Activated naive CD4-positive, alpha-beta T cell treated with anti-CD3 and anti-CD28 coated beads for 36 hours (primary cell): ENCODE measurements around the gene GNG7. TPM values are rescaled to one million over a fixed set of nuclear protein-coding genes. Genes with fewer than 3 reads are reported as not detected.
"Not testable (repeated sequence)": the region's sequence is repeated elsewhere in the genome, so short reads cannot be mapped to it uniquely, and the experiment has no call there.

Experiments used
- CTCF ChIA-PET: fragments of 350-600 bp; sonication (Branson Sonifier 250); formaldehyde crosslinking; loops from one replicate; lab custom pipeline; 2021; ENCODE audit warnings: antibody characterized with exemption; lab: Charles Lee
- DNase-seq: peaks from one replicate; pipeline ENCODE4 v3.0.0-alpha.2; 2020
- H3K27ac Mint-ChIP-seq: one replicate; pipeline ENCODE4 v1.8.0; 2021; ENCODE audit warnings: mild to moderate bottlenecking, mixed read lengths
- H3K27me3 Mint-ChIP-seq: one replicate; pipeline ENCODE4 v1.8.0; 2021; ENCODE audit warnings: low read depth, mixed read lengths
- H3K36me3 Mint-ChIP-seq: one replicate; pipeline ENCODE4 v1.8.0; 2021; ENCODE audit warnings: low read depth, mixed read lengths
- H3K4me1 Mint-ChIP-seq: one replicate; pipeline ENCODE4 v1.8.0; 2021; ENCODE audit warnings: low read depth, mixed read lengths
- H3K4me3 Mint-ChIP-seq: one replicate; pipeline ENCODE4 v1.8.0; 2021; ENCODE audit warnings: mild to moderate bottlenecking, moderate library complexity, mixed read lengths
- H3K9me3 Mint-ChIP-seq: one replicate; pipeline ENCODE4 v1.8.0; 2021; ENCODE audit warnings: mixed read lengths
- intact Hi-C: fragments of 100-400 bp; cut with micrococcal nuclease; formaldehyde crosslinking; loops from one replicate; pipeline ENCODE4 v1.15.1; 2023
- total RNA-seq, 2 experiments: library from RNA; stranded (reverse); gene quantifications; one replicate each; pipeline ENCODE4 v1.2.3, GENCODE V29; 2021

The GNG7 gene
- total RNA-seq, 2 experiments from 2014 or later, result 0.74 to 1.1 TPM

DNA sequence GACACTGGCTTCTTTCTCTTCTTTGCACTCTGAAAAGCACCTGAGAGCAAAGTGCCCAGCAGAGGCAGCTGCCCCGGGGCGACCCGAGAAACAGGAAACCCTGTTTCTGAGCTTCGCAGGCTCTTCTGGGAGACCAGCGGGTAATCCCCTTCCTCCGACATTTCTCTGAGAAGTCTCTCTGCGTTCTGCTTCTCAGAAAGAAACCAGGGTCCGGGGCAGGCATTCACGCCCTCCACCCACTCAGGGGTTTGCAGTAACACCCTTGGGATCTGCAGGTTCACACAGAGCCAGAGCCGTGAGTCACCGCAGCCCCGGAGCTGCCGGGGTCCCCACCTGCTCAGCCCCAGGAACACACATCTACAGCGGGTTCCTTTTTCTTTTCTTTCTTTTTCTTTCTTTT lies 140.6 kb downstream of the GNG7 start:
- Mint-ChIP-seq H3K36me3 (no peaks in the 10 kb centered on the region), H3K27ac (peak overlapping the region; percentile 91), H3K4me1 (peaks cover 26% of the 10 kb centered on the region), H3K27me3 (no peaks in the 10 kb centered on the region), H3K9me3 (no peaks in the 10 kb centered on the region), H3K4me3 (peak overlapping the region; percentile 74)
- intact Hi-C loops, result loop anchor here (1.0 to 5.0 kb wide), 4 partner anchors 9 to 86 kb away; partner anchors contain the start of gene GADD45B
- DNase-seq, result peak; percentile 89
- CTCF ChIA-PET, result interaction anchor here (0.6 to 1.8 kb wide), 6 partner anchors 9 to 86 kb away, joined by 3 to 5 read pairs (median 4); partner anchors contain the start of gene GADD45B

DNA sequence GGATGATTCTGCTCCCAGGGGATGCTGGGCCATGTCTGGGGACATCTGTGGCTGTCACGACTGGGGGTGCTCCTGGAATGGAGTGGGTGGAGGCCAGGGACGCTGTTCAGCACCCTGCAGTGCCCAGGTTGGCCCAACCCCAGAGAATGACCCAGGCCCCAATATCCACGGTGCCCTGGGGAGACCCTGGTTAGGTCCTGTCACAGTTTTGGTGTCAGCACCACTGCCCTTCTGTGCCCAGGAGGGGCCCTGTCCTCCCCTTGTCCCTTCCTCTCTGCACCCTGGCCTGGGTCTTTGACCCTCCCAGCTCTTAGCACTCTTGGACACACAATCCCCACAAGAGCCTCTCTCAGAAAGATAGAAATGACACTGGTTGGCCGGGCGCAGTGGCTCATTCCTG lies 141.3 kb downstream of the GNG7 start:
- CTCF ChIA-PET, result interaction anchor here (1.0 to 1.8 kb wide), 5 partner anchors 9 to 50 kb away, joined by 3 to 5 read pairs (median 4); no protein-coding TSS in a partner anchor
- intact Hi-C loops, result loop anchor here (5.0 kb wide), 1 partner anchor 51 kb away; no protein-coding TSS in a partner anchor
- H3K27me3 Mint-ChIP-seq, result no peaks in the 10 kb centered on the region
- H3K36me3 Mint-ChIP-seq, result no peaks in the 10 kb centered on the region
- peak overlapping the region; percentile 74 for H3K4me3 Mint-ChIP-seq
- peaks cover 25% of the 10 kb centered on the region for H3K4me1 Mint-ChIP-seq
- no peak for DNase-seq
- H3K9me3 Mint-ChIP-seq, result no peaks in the 10 kb centered on the region
- H3K27ac Mint-ChIP-seq, result peak overlapping the region; percentile 91

GRCh38 chr19:2560369-2560768 lies 142.1 kb downstream of the GNG7 start:
- DNase-seq, result no peak
- Mint-ChIP-seq H3K4me3 (no peak overlapping the region), H3K27ac (no peak overlapping the region), H3K27me3 (no peaks in the 10 kb centered on the region), H3K4me1 (peaks cover 25% of the 10 kb centered on the region), H3K36me3 (no peaks in the 10 kb centered on the region), H3K9me3 (no peaks in the 10 kb centered on the region)
- intact Hi-C loops, result loop anchor here (5.0 kb wide), 1 partner anchor 52 kb away; no protein-coding TSS in a partner anchor
- CTCF ChIA-PET, result interaction anchor here (1.0 kb wide), 1 partner anchor 51 kb away, joined by 4 read pairs; no protein-coding TSS in a partner anchor

DNA sequence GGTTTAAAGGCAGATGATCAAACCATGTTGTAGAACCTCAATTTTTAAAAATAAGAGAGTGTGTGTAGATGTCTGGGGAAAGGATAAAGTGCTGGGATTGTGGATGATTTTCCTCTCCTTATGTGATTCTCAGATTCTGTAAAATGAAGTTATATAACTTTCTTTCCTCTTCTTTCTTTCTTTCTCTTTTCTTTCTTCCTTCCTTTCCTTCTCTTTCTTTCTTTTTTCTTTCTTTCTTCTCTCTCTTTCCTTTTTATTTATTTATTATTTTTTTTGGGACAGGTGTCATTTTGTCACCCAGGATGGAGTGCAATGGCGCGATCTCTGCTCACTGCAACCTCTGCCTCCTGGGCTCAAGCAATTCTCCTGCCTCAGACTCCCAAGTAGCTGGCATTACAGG lies 144.0 kb downstream of the GNG7 start:
- intact Hi-C loops, result no loop called here
- Mint-ChIP-seq H3K27ac (no peak overlapping the region), H3K36me3 (no peaks in the 10 kb centered on the region), H3K4me1 (peaks cover 28% of the 10 kb centered on the region), H3K9me3 (no peaks in the 10 kb centered on the region), H3K4me3 (no peak overlapping the region), H3K27me3 (no peaks in the 10 kb centered on the region)
- CTCF ChIA-PET, result interaction anchor here (0.9 kb wide), 1 partner anchor 82 kb away, joined by 3 read pairs; no protein-coding TSS in a partner anchor
- no peak for DNase-seq

DNA sequence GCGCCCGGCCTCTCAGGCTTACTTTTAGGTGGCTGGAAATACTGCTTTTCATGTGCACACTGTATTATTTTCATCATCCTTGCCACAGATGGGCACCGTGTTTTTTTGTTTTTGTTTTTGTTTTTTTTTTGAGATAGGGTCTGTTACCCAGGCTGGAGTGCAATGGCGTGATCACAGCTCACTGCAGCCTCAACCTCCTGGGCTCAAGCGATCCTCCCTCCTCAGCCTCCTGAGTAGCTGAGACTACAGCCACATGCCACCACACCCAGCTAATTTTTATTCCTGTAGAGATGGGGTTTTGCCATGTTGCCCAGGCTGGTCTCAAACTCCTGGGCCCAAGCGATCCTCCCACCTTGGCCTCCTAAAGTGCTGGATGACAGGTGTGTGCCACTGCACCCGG lies 144.4 kb downstream of the GNG7 start:
- H3K36me3 Mint-ChIP-seq, H3K9me3 Mint-ChIP-seq, H3K27ac Mint-ChIP-seq, DNase-seq, H3K27me3 Mint-ChIP-seq, H3K4me3 Mint-ChIP-seq, intact Hi-C loops: not testable (repeated sequence)
- H3K4me1 Mint-ChIP-seq, result peaks cover 27% of the 10 kb centered on the region
- CTCF ChIA-PET, result interaction anchor here (0.9 kb wide), 1 partner anchor 82 kb away, joined by 3 read pairs; no protein-coding TSS in a partner anchor

GRCh38 chr19:2557093-2557440 lies 145.4 kb downstream of the GNG7 start:
- H3K36me3 Mint-ChIP-seq, result no peaks in the 10 kb centered on the region
- CTCF ChIA-PET, result no interaction called here
- H3K4me1 Mint-ChIP-seq, result peaks cover 27% of the 10 kb centered on the region
- no peaks in the 10 kb centered on the region for H3K9me3 Mint-ChIP-seq
- no peak overlapping the region for H3K27ac Mint-ChIP-seq
- DNase-seq, result no peak
- no peak overlapping the region for H3K4me3 Mint-ChIP-seq
- intact Hi-C loops, result no loop called here
- no peaks in the 10 kb centered on the region for H3K27me3 Mint-ChIP-seq

GRCh38 chr19:2556221-2557092 lies 146.0 kb downstream of the GNG7 start:
- intact Hi-C loops, result no loop called here
- Mint-ChIP-seq H3K4me3 (no peak overlapping the region), H3K27me3 (no peaks in the 10 kb centered on the region), H3K4me1 (peaks cover 24% of the 10 kb centered on the region), H3K36me3 (no peaks in the 10 kb centered on the region), H3K27ac (no peak overlapping the region), H3K9me3 (no peaks in the 10 kb centered on the region)
- no peak for DNase-seq
- CTCF ChIA-PET, result interaction anchor here (0.8 kb wide), 1 partner anchor 66 kb away, joined by 4 read pairs; no protein-coding TSS in a partner anchor

DNA sequence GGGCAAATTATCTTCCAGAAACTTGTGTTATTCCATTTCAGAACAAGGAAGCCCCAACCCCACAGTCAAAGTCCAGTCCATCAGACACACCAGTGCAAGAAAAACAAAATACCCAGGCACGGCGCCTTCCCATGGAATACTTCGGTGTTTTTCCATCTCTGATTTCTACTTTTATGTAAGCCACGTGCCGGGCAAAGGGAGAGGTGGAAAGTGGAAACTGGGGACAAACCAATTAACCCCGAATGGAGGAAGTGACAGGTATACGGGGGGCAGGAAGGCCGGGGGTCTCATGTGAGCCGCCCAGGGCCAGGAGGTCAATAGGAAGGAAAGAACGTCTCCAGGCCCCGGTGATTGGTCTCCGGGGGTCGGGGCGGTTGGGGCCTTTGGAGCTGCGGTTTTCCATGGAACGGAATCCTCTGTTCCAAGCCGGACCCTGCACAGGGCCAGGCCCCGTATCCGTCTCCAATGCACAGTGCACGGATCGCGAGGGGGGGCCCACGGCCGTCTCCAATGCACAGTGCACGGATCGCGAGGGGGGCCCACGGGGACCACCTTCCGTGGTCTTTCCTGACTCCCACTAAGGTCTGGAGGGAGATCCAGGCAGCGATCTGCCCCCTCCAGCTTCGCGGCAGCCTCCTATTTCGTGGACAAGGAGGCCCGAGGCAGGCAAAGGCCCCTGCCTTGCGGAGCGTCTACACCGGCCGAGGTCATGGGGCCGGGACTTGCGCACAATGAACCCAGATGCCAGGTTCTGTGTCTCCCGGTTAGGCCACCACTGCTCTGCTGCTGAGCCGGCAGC lies 146.9 kb downstream of the GNG7 start:
- no peak for DNase-seq
- Mint-ChIP-seq H3K27me3 (no peaks in the 10 kb centered on the region), H3K36me3 (no peaks in the 10 kb centered on the region), H3K4me1 (peaks cover 17% of the 10 kb centered on the region), H3K9me3 (no peaks in the 10 kb centered on the region), H3K27ac (no peak overlapping the region), H3K4me3 (no peak overlapping the region)
- intact Hi-C loops, result no loop called here
- CTCF ChIA-PET, result interaction anchor here (0.8 kb wide), 1 partner anchor 67 kb away, joined by 4 read pairs; no protein-coding TSS in a partner anchor

- intact Hi-C loops, result no loop called here
- H3K4me1 Mint-ChIP-seq, result peaks cover 18% of the 10 kb centered on the region
Observed at GRCh38 chr19:2554856-2555255, 147.6 kb downstream of the GNG7 start.

DNA sequence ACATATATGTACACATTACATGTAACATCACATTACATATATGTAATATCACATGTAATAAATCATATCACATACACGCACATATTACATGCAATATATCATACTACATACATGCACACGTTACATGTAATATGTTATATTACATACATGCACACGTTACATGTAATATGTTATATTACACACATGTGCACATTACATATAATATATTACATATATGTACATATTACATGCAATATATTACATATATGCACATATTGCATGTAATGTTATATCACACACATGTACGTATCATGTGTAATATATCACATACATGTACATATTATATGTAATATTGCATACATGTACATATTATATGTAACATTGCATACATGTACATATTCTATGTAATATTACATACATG lies 149.0 kb downstream of the GNG7 start:
- Mint-ChIP-seq H3K4me3 (no peak overlapping the region), H3K9me3 (no peaks in the 10 kb centered on the region), H3K27ac (no peak overlapping the region), H3K27me3 (no peaks in the 10 kb centered on the region), H3K4me1 (peaks cover 19% of the 10 kb centered on the region), H3K36me3 (no peaks in the 10 kb centered on the region)
- CTCF ChIA-PET, result interaction anchor here (0.6 to 1.4 kb wide), 4 partner anchors 8 to 76 kb away, joined by 3 to 5 read pairs (median 4); no protein-coding TSS in a partner anchor
- intact Hi-C loops, result loop anchor here (1.0 to 2.0 kb wide), 4 partner anchors 9 to 77 kb away; partner anchors contain the start of gene GADD45B
- DNase-seq, result no peak

More at GRCh38 chr19:2554856-2555255, 147.6 kb downstream of the GNG7 start:
- no peaks in the 10 kb centered on the region for H3K27me3 Mint-ChIP-seq
- H3K27ac Mint-ChIP-seq, result no peak overlapping the region
- no peaks in the 10 kb centered on the region for H3K9me3 Mint-ChIP-seq
- CTCF ChIA-PET, result interaction anchor here (0.6 to 1.4 kb wide), 2 partner anchors 57 to 401 kb away, joined by 3 to 5 read pairs; no protein-coding TSS in a partner anchor
- DNase-seq, result no peak
- H3K36me3 Mint-ChIP-seq, result no peaks in the 10 kb centered on the region
- H3K4me3 Mint-ChIP-seq, result no peak overlapping the region

- no peaks in the 10 kb centered on the region for H3K36me3 Mint-ChIP-seq
- CTCF ChIA-PET, result interaction anchor here (0.6 to 1.5 kb wide), 7 partner anchors 9 to 126 kb away, joined by 3 to 5 read pairs (median 5); no protein-coding TSS in a partner anchor
- peak; percentile 78 for DNase-seq
- intact Hi-C loops, result loop anchor here (1.0 to 2.0 kb wide), 5 partner anchors 9 to 77 kb away; partner anchors contain the start of gene GADD45B
- peak overlapping the region; percentile 64 for H3K4me3 Mint-ChIP-seq
- no peaks in the 10 kb centered on the region for H3K9me3 Mint-ChIP-seq
- H3K27ac Mint-ChIP-seq, result peak overlapping the region; percentile 81
- peaks cover 17% of the 10 kb centered on the region for H3K4me1 Mint-ChIP-seq
- H3K27me3 Mint-ChIP-seq, result no peaks in the 10 kb centered on the region
Observed at GRCh38 chr19:2552859-2553258, 149.6 kb downstream of the GNG7 start.
